PC-9 (cell line): ENCODE results near the gene DES. TPM values are rescaled to one million over a fixed set of nuclear protein-coding genes. Genes with fewer than 3 reads are reported as not detected.
A peak's percentile ranks its signal among the peaks of the same experiment; 100 is the strongest.

Source experiments
- BruUV-seq: library from RNA; stranded (reverse); fragments of 400-500 nt; replicated peaks from 2 replicates; lab custom pipeline; 2021; lab: Mats Ljungman, UMichigan
- CTCF ChIA-PET: fragments of 300-600 bp; sonication (Branson Sonifier 250); formaldehyde crosslinking; loops from one replicate; lab custom pipeline; 2022; ENCODE audit warnings: antibody characterized with exemption; lab: Charles Lee
- POLR2A ChIA-PET: fragments of 300-600 bp; sonication (Branson Sonifier 250); formaldehyde crosslinking; loops from one replicate; lab custom pipeline; 2022; ENCODE audit warnings: antibody characterized with exemption; ENCODE audit not compliant: unreplicated experiment; lab: Charles Lee
- DNase-seq, 2 experiments: peaks; one replicate each; pipeline versions ENCODE4 v3.0.0 to v3.0.0-alpha.2; 2015 to 2022; ENCODE audit warnings: mixed read lengths in 1 of 2
- H2AFZ ChIP-seq: fragments of 200-600 bp; sonication (generic); 2 replicates; pipeline ENCODE4 v1.8.1; 2017; ENCODE audit warnings: antibody characterized with exemption
- H3F3A ChIP-seq: fragments of 200-600 bp; sonication (generic); 2 replicates; pipeline ENCODE4 v1.8.1; 2017; ENCODE audit warnings: antibody characterized with exemption, mild to moderate bottlenecking, low read depth; ENCODE audit not compliant: insufficient read depth
- H3K27ac ChIP-seq: fragments of 200-600 bp; sonication (generic); 2 replicates; pipeline ENCODE4 v1.6.1; 2016; ENCODE audit warnings: mixed run types
- H3K27me3 ChIP-seq: fragments of 200-600 bp; sonication (generic); 2 replicates; pipeline ENCODE4 v1.6.1; 2016; ENCODE audit warnings: low read depth, mixed run types; ENCODE audit not compliant: insufficient read depth
- H3K36me3 ChIP-seq: fragments of 200-600 bp; sonication (generic); 2 replicates; pipeline ENCODE4 v1.6.1; 2016; ENCODE audit warnings: low read depth, mixed run types
- H3K4me1 ChIP-seq: fragments of 200-600 bp; sonication (generic); replicated peaks from 2 replicates; pipeline ENCODE4 v1.6.1; 2016; ENCODE audit warnings: mixed run types; ENCODE audit not compliant: insufficient read depth
- H3K4me2 ChIP-seq: fragments of 200-600 bp; sonication (generic); 2 replicates; pipeline ENCODE4 v1.6.1; 2017; ENCODE audit warnings: mixed run types
- H3K4me3 ChIP-seq: fragments of 200-600 bp; sonication (generic); 2 replicates; pipeline ENCODE4 v1.6.1; 2016; ENCODE audit warnings: mixed run types
- H3K79me2 ChIP-seq: fragments of 200-600 bp; sonication (generic); 2 replicates; pipeline ENCODE4 v1.6.1; 2017; ENCODE audit warnings: low read depth, mixed run types
- H3K9me2 ChIP-seq: fragments of 200-600 bp; sonication (generic); 2 replicates; pipeline ENCODE4 v1.8.1; 2017; ENCODE audit warnings: mild to moderate bottlenecking; ENCODE audit not compliant: insufficient read depth
- H3K9me3 ChIP-seq: fragments of 200-600 bp; sonication (generic); 2 replicates; pipeline ENCODE4 v1.8.1; 2016; ENCODE audit warnings: low read depth; ENCODE audit not compliant: insufficient read depth
- H4K20me1 ChIP-seq: fragments of 200-600 bp; sonication (generic); 2 replicates; pipeline ENCODE4 v1.8.1; 2017; ENCODE audit not compliant: insufficient read depth
- EZH2 ChIP-seq: fragments of 200-600 bp; sonication (generic); IDR thresholded peaks from 2 replicates; pipeline ENCODE4 v1.8.0; 2017; ENCODE audit warnings: antibody characterized with exemption, low read depth
- intact Hi-C: fragments of 100-400 bp; cut with micrococcal nuclease; formaldehyde crosslinking; loops from one replicate; pipeline ENCODE4 v1.10.0; 2022; ENCODE audit not compliant: unreplicated experiment
- total RNA-seq: library from RNA; stranded (reverse); gene quantifications from 2 replicates; pipeline ENCODE4 v1.2.3, GENCODE V29; 2021
- TF ChIP-seq, protein P1 (sequence below): fragments of 200-600 bp; sonication (generic); conservative IDR thresholded peaks from 2 replicates; pipeline ENCODE4 v1.6.1; 2017; ENCODE audit warnings: mixed run types, antibody characterized with exemption, mild to moderate bottlenecking, moderate library complexity

DES gene
- total RNA-seq, 1 experiment from 2014 or later: not detected

DNA sequence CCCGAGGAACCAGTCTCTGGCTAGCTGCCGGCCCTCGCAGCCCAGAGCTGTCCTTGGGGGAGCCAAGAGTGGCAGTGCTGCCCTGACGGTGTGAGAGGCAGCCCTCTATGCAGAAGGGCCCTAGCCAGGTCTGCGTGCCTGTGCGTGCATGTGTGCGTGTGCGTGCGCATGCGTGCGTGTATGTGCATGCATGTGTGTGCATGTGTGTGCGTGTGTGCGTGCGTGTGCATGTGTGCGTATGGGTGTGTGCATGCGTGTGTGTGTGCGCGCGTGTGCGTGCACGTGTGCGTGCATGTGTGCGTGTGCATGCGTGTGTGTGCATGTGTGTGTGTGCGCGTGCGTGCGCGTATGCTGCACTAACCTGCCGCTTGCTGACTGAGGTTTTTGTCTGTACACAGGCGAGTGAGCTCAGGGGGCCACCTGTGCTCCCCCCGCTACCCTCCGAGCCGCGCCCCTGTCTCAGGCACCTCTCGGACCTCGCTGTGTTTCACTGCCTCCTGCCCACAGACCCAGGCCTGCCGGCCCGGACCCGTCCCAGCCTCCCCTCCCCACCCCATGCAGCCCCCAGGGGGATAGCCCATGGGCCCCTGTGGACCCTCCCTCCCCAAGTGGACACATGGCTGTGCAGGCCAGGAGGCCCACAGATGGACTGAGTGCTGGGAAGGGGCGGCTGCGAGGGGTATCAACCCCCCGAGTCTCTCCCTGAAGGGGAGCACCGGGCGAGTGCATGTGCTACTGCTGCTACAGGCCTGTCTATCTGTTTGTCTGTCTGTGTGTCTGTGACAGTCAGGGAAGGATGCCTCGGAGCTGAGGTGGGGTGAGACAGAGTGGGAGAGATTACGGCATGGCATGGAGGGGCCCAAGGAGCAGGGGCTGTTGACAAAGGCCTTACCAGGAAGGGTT lies 47.7 kb downstream of the DES start:
- DNase-seq: no peak
- no peak overlapping the region for H3K4me2 ChIP-seq
- H3K79me2 ChIP-seq: no peaks in the 10 kb centered on the region
- no peaks in the 10 kb centered on the region for H3K9me2 ChIP-seq
- POLR2A ChIA-PET: no interaction called here
- intact Hi-C loops: no loop called here
- H3K4me3 ChIP-seq: no peak overlapping the region
- peaks cover 6% of the 10 kb centered on the region; the same call in 1 of the 2 replicates for H3F3A ChIP-seq
- CTCF ChIA-PET: no interaction called here
- H2AFZ ChIP-seq: no peak overlapping the region
- H3K27ac ChIP-seq: no peak overlapping the region
- H3K4me1 ChIP-seq: no peaks in the 10 kb centered on the region
- no peak for TF ChIP-seq EZH2
- TF ChIP-seq, protein P1, sequence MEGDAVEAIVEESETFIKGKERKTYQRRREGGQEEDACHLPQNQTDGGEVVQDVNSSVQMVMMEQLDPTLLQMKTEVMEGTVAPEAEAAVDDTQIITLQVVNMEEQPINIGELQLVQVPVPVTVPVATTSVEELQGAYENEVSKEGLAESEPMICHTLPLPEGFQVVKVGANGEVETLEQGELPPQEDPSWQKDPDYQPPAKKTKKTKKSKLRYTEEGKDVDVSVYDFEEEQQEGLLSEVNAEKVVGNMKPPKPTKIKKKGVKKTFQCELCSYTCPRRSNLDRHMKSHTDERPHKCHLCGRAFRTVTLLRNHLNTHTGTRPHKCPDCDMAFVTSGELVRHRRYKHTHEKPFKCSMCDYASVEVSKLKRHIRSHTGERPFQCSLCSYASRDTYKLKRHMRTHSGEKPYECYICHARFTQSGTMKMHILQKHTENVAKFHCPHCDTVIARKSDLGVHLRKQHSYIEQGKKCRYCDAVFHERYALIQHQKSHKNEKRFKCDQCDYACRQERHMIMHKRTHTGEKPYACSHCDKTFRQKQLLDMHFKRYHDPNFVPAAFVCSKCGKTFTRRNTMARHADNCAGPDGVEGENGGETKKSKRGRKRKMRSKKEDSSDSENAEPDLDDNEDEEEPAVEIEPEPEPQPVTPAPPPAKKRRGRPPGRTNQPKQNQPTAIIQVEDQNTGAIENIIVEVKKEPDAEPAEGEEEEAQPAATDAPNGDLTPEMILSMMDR: no peak
- H4K20me1 ChIP-seq: no peaks in the 10 kb centered on the region; the same call in 1 of the 2 replicates
- no peaks in the 10 kb centered on the region for H3K36me3 ChIP-seq
- H3K27me3 ChIP-seq: no peaks in the 10 kb centered on the region
- BruUV-seq: no TSS peak
- H3K9me3 ChIP-seq: no peaks in the 10 kb centered on the region

DNA sequence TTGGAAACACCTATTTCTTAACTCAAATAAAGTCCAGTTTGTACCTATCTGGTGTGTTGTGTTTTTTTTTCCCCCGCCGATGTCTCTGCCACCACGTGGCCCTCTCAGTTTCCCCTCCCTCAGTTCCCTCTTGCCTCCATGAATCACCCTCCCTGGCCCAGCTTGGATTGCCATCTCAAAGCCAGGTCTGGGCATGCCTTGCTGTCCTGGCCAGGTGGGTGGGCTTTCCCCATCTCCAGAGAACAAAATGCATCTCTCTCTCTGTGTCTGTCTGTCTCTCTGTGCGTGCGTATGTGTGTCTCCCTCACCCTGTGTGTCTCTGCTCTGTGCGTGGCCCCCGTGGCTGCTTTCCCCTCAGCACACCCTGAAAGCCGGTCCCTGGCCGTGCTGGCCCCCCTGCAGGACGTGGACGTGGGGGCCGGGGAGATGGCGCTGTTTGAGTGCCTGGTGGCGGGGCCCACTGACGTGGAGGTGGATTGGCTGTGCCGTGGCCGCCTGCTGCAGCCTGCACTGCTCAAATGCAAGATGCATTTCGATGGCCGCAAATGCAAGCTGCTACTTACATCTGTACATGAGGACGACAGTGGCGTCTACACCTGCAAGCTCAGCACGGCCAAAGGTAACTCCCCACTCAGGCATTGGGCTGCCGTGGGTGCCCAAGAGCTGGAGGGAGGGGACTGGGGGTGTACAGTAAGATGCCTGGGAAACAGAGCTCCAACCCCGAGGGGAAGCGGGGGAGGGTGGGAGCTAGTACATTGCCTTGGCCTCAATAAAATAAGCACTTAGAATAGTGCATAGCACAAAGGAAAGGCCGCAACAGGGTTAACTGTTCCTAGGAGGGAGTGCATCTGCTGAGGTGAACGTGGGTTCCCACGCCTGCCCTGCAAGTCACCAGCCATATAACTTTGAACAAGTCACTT lies 48.9 kb downstream of the DES start:
- TF ChIP-seq, protein P1: no peak
- Histone ChIP-seq H3K4me2 (no peak overlapping the region), H3F3A (peaks cover 6% of the 10 kb centered on the region; the same call in 1 of the 2 replicates), H3K9me2 (no peaks in the 10 kb centered on the region), H3K79me2 (no peaks in the 10 kb centered on the region), H2AFZ (no peak overlapping the region), H4K20me1 (no peaks in the 10 kb centered on the region; the same call in 1 of the 2 replicates), H3K4me3 (no peak overlapping the region), H3K27me3 (no peaks in the 10 kb centered on the region), H3K36me3 (no peaks in the 10 kb centered on the region), H3K9me3 (no peaks in the 10 kb centered on the region), H3K27ac (no peak overlapping the region), H3K4me1 (no peaks in the 10 kb centered on the region)
- no TSS peak for BruUV-seq
- ChIA-PET CTCF (interaction anchor here (0.6 to 0.8 kb wide), 2 partner anchors 64 to 78 kb away, joined by 3 read pairs; no protein-coding TSS in a partner anchor), POLR2A (interaction anchor here (0.6 to 0.9 kb wide), 3 partner anchors 32 to 79 kb away, joined by 3 to 7 read pairs (median 6); partner anchors contain the start of genes DNPEP and GMPPA)
- intact Hi-C loops: no loop called here
- DNase-seq: no peak

DNA sequence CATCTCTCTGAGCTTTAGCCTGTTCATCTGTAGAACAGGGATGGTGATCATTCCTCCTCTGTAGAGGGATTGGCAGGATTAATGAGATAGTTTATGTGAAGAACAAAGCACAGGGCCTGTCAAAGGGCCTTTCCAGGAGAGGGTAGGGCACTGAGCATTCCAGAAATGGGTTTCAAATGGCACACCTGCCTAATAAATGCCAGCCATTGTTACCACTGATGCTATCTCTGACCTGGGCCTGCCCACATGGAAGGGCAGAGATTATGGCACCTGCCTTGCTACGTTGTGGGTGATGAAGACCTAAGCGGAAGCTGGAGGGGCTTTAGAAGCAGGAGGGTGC lies 49.5 kb downstream of the DES start:
- Histone ChIP-seq H3K27ac (no peak overlapping the region), H3K79me2 (no peaks in the 10 kb centered on the region), H4K20me1 (no peaks in the 10 kb centered on the region; the same call in 1 of the 2 replicates), H3F3A (peaks cover 6% of the 10 kb centered on the region; the same call in 1 of the 2 replicates), H3K4me2 (no peak overlapping the region), H3K4me3 (no peak overlapping the region), H2AFZ (no peak overlapping the region), H3K36me3 (no peaks in the 10 kb centered on the region), H3K9me3 (no peaks in the 10 kb centered on the region), H3K9me2 (no peaks in the 10 kb centered on the region), H3K27me3 (no peaks in the 10 kb centered on the region), H3K4me1 (no peaks in the 10 kb centered on the region)
- BruUV-seq: no TSS peak
- peak; percentile 59 to 74 for DNase-seq
- ChIA-PET POLR2A (interaction anchor here (0.6 to 0.9 kb wide), 3 partner anchors 31 to 80 kb away, joined by 3 to 7 read pairs (median 6); partner anchors contain the start of genes DNPEP and GMPPA), CTCF (interaction anchor here (0.6 to 0.8 kb wide), 2 partner anchors 65 to 79 kb away, joined by 3 read pairs; no protein-coding TSS in a partner anchor)
- TF ChIP-seq, protein P1: no peak
- no peak for TF ChIP-seq EZH2
- intact Hi-C loops: no loop called here
